Transverse colon (tissue), 4 donors: ENCODE measurements around the gene TOR3A.

Experiments used
- CTCF ChIP-seq, 5 experiments: fragments of 200-600 bp in 3 of 5; fragments of 450-650 bp in 2 of 5; sonication (generic) in 3 of 5; IDR thresholded peaks; 1 replicate in 2 of 5; 2 replicates in 3 of 5; pipeline ENCODE4 v1.5.1; 2016 to 2017; ENCODE audit warnings: antibody characterized with exemption in 5 of 5, inconsistent platforms in 3 of 5, mild to moderate bottlenecking in 2 of 5, moderate library complexity in 1 of 5
- POLR2A ChIP-seq: fragments of 450-650 bp; IDR thresholded peaks from one replicate; pipeline ENCODE4 v1.6.1; 2016; ENCODE audit warnings: antibody characterized with exemption, mild to moderate bottlenecking, moderate library complexity
- POLR2AphosphoS5 ChIP-seq, 3 donors: sonication (generic); formaldehyde crosslinking; IDR thresholded peaks; one replicate each; pipeline ENCODE4 v1.6.1; 2016; ENCODE audit warnings: antibody characterized with exemption in 3 of 3

GRCh38 chr1:179115181-179115580, 33.3 kb downstream of the TOR3A start:
- TF ChIP-seq CTCF (IDR thresholded peaks at IDR 0.05) (no peak), POLR2A (no peak), POLR2AphosphoS5 (IDR thresholded peaks at IDR 0.05) (no peak)
